Adrenal gland (tissue), 12 donors: ENCODE results near the gene IFI27L1. TPM values are rescaled to one million over a fixed set of nuclear protein-coding genes. Genes with fewer than 3 reads are reported as not detected.

Experiments used
- DNase-seq, 7 donors: peaks; one replicate each; pipeline ENCODE4 v3.0.0-alpha.2; 2019 to 2020
- H3K27ac ChIP-seq, 5 donors: fragments of 200-600 bp; sonication (generic) in 4 of 5; 1 replicate in 3 of 5; 2 replicates in 2 of 5; pipeline versions ENCODE4 v1.5.1 to v1.8.0; 2016 to 2020; ENCODE audit warnings: mild to moderate bottlenecking in 1 of 5
- H3K27me3 ChIP-seq: fragments of 200-600 bp; 2 replicates; pipeline ENCODE4 v1.8.0; 2021
- H3K36me3 ChIP-seq, 2 donors: fragments of 200-600 bp; replicated peaks in 1 of 2; 1 replicate in 1 of 2; 2 replicates in 1 of 2; pipeline versions ENCODE4 v1.5.1 to v1.8.0; 2018 to 2022
- H3K4me1 ChIP-seq, 2 donors: fragments of 200-600 bp; replicated peaks in 1 of 2; 1 replicate in 1 of 2; 2 replicates in 1 of 2; pipeline versions ENCODE4 v1.5.1 to v1.8.0; 2018 to 2021
- H3K4me3 ChIP-seq, 4 donors: fragments of 200-600 bp; sonication (generic) in 3 of 4; one replicate each; pipeline ENCODE4 v1.5.1; 2016 to 2018
- H3K9me3 ChIP-seq, 3 donors: fragments of 200-600 bp; sonication (generic) in 1 of 3; replicated peaks in 1 of 3; 1 replicate in 2 of 3; 2 replicates in 1 of 3; pipeline versions ENCODE4 v1.5.1 to v1.8.0; 2016 to 2021
- POLR2A ChIP-seq, 2 donors: fragments of 450-650 bp; IDR thresholded peaks; one replicate each; pipeline ENCODE4 v1.6.1; 2017; ENCODE audit warnings: antibody characterized with exemption in 2 of 2, mild to moderate bottlenecking in 2 of 2, moderate library complexity in 1 of 2
- WGBS, 4 donors: extraction: QIAGEN DNeasy Blood & Tissue Kit in 2 of 4; methylation state at CpG; one replicate each; pipeline versions ENCODE4 v1.1.5 to v1.1.7; 2013 to 2017; 5-methylcytosine and 5-hydroxymethylcytosine counted together
- intact Hi-C, 2 donors: fragments of 100-400 bp; cut with DNase I; formaldehyde crosslinking; loops; one replicate each; pipeline versions ENCODE4 v1.14.1 to v1.15.0; 2022 to 2023
- polyA plus RNA-seq, 3 donors: library from polyadenylated mRNA; stranded (reverse); fragments of 200-250 nt in 2 of 3; fragments of 350-450 nt in 1 of 3; fragmentation: Illumina TruSeq in 1 of 3; extraction: RNeasy Lipid Tissue Mini Kit (QIAGEN cat#74804) in 1 of 3; gene quantifications; one replicate each; pipeline ENCODE4 v1.2.3, GENCODE V29; 2013 to 2014
- total RNA-seq, 9 donors: library from RNA; depleted of rRNA in 4 of 9; stranded (reverse); fragments of >200 nt in 4 of 9; fragments of 120-200 nt in 1 of 9; fragmentation: NEBNext Ultra II Directional in 1 of 9; extraction: Animal tissue kit (Norgen Biotek cat#: 25700) in 1 of 9; gene quantifications; one replicate each; pipeline versions ENCODE4 v1.1.0 to v1.2.4, GENCODE V29; 2013 to 2023
- TF ChIP-seq, protein P1 (sequence below), 6 experiments: fragments of 450-650 bp in 4 of 6; fragments of 200-600 bp in 2 of 6; sonication (generic) in 1 of 6; IDR thresholded peaks; 1 replicate in 5 of 6; 2 replicates in 1 of 6; pipeline versions ENCODE4 v1.5.1 to v1.8.0; 2016 to 2021; ENCODE audit warnings: antibody characterized with exemption in 6 of 6, mild to moderate bottlenecking in 2 of 6, moderate library complexity in 1 of 6
- donor health status: healthy with polysubstance abuse.
- donor health status: Bipolar disorder and iron deficiency.
- donor health status: DM: yes; HTN: yes; CAD: no.
- donor health status: DM: no; HTN: no; CAD: no.
- donor health status: DM: no; HTN: no; CAD: no.
- donor health status: DM: yes; HTN: yes; CAD: no.

Gene IFI27L1
- total and polyA plus RNA-seq, 12 donors = 39.7 to 233 (median 68.7) TPM

DNA sequence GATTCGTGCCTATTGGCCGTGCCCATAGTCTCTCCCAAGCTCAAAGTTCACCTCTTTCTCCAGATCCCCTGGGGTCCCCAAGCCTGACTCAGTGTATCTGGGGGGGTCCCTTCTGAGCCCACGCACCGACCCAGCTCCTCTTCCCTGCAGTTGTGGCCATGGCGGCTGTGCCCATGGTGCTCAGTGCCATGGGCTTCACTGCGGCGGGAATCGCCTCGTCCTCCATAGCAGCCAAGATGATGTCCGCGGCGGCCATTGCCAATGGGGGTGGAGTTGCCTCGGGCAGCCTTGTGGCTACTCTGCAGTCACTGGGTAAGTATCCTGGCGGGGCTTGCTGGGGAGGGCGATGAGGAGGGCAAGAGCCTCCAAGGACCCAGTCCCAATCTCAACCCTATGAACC is 34.5 kb downstream of the IFI27L1 start:
- H3K27ac ChIP-seq = peak overlapping the region in 4 of 5 donors; percentile 58 to 96 (median 72)
- intact Hi-C loops = no loop called here
- H3K4me1 ChIP-seq = peaks cover 40 to 42% of the 10 kb centered on the region in 2 donors
- peak in 1 of 7 donors; percentile 16 for DNase-seq
- no peaks in the 10 kb centered on the region for H3K27me3 ChIP-seq
- no peak for TF ChIP-seq POLR2A (IDR thresholded peaks at IDR 0.05)
- TF ChIP-seq, protein P1, sequence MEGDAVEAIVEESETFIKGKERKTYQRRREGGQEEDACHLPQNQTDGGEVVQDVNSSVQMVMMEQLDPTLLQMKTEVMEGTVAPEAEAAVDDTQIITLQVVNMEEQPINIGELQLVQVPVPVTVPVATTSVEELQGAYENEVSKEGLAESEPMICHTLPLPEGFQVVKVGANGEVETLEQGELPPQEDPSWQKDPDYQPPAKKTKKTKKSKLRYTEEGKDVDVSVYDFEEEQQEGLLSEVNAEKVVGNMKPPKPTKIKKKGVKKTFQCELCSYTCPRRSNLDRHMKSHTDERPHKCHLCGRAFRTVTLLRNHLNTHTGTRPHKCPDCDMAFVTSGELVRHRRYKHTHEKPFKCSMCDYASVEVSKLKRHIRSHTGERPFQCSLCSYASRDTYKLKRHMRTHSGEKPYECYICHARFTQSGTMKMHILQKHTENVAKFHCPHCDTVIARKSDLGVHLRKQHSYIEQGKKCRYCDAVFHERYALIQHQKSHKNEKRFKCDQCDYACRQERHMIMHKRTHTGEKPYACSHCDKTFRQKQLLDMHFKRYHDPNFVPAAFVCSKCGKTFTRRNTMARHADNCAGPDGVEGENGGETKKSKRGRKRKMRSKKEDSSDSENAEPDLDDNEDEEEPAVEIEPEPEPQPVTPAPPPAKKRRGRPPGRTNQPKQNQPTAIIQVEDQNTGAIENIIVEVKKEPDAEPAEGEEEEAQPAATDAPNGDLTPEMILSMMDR (IDR thresholded peaks at IDR 0.05) = no peak
- no peaks in the 10 kb centered on the region for H3K36me3 ChIP-seq
- no peaks in the 10 kb centered on the region for H3K9me3 ChIP-seq
- 75 to 91% (median 86%) methylated on average over 7 to 15 of the region's 15 CpGs for WGBS, 4 donors
- H3K4me3 ChIP-seq = no peak overlapping the region

DNA sequence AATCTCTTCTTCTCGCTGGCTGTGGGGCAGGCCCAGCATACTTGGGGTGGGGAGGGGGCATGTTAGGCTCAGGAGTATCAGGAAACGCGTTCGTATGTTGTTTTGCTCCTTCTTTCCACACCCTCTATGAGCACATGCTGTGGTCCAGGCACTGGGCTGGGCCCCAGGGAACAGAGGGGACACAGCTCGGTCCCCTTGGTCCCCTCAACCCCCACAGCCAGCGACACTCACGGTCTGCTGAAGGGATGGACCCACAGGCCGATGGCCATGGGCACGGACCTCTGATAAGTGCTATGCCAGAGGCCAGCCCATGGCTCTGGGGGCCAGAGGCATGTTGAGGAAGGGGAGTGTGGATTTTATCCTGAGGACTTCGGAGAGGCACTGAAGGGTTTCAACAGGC is 35.6 kb downstream of the IFI27L1 start:
- intact Hi-C loops = no loop called here
- no peak overlapping the region for H3K4me3 ChIP-seq
- no peak for TF ChIP-seq POLR2A (IDR thresholded peaks at IDR 0.05)
- TF ChIP-seq, protein P1 (IDR thresholded peaks at IDR 0.05) = no peak
- WGBS, 4 donors = 87 to 91% (median 88%) methylated on average over 9 to 10 of the region's 10 CpGs
- H3K27me3 ChIP-seq = no peaks in the 10 kb centered on the region
- H3K36me3 ChIP-seq = no peaks in the 10 kb centered on the region
- no peak for DNase-seq
- peaks cover 34 to 36% of the 10 kb centered on the region in 2 donors for H3K4me1 ChIP-seq
- no peak overlapping the region for H3K27ac ChIP-seq
- H3K9me3 ChIP-seq = no peaks in the 10 kb centered on the region

DNA sequence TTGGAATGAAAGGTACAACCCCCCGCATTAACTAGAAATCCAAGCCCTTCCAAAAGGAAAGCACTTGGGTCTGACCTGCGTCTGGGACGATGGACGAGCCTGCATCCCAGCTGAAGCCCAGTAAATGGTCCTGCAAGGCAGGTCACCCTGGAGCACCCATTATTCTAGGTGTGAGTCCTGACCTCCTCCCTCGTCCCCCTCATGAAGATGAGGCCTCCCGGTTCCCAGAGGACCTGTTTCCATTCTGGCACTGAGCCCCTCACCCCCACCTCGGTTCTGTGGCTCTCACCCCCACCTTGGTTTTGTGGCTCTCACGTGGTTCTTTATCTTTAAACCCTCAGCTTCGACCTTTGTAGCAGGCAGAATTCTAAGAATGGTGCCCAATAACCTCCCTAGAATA is 36.7 kb downstream of the IFI27L1 start:
- WGBS, 4 donors = 81 to 90% (median 84%) methylated on average over 9 of the region's 9 CpGs
- Histone ChIP-seq H3K36me3 (no peaks in the 10 kb centered on the region), H3K9me3 (no peaks in the 10 kb centered on the region), H3K27me3 (no peaks in the 10 kb centered on the region), H3K27ac (no peak overlapping the region), H3K4me3 (no peak overlapping the region), H3K4me1 (peaks cover 28 to 29% of the 10 kb centered on the region in 2 donors)
- peak in 1 of 7 donors; percentile 3 for DNase-seq
- intact Hi-C loops = no loop called here
- TF ChIP-seq, protein P1 (IDR thresholded peaks at IDR 0.05) = no peak
- TF ChIP-seq POLR2A (IDR thresholded peaks at IDR 0.05) = no peak

DNA sequence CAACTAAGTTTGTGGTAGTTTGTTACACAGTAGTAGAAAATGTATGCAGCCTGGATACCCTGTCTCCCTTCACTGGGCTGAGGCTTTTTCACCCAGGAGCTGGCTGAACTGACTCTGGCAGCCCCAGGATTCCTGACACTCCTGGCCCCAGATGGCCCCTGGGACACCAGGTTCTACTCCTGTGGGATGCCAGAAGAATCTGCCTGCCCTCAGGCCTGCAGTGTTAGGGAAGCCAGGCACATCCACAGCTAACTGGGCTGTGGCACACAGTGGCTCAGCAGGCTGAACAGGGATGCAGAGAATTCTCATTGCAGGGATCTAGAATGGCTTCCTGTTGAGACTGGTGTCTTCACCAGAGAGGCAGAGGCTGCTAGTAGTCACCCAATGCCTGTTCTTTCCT is 38.0 kb downstream of the IFI27L1 start:
- Histone ChIP-seq H3K9me3 (no peaks in the 10 kb centered on the region), H3K27me3 (no peaks in the 10 kb centered on the region), H3K4me3 (no peak overlapping the region), H3K4me1 (peaks cover 16 to 17% of the 10 kb centered on the region in 2 donors), H3K36me3 (no peaks in the 10 kb centered on the region), H3K27ac (no peak overlapping the region)
- TF ChIP-seq, protein P1 (IDR thresholded peaks at IDR 0.05) = no peak
- no peak for TF ChIP-seq POLR2A (IDR thresholded peaks at IDR 0.05)
- intact Hi-C loops = no loop called here
- DNase-seq = peak in 1 of 7 donors; percentile 9
